ENCODE measurements around the gene FAM13B. TPM values are rescaled to one million over a fixed set of nuclear protein-coding genes. Genes with fewer than 3 reads are reported as not detected.
"Not testable (repeated sequence)": the region's sequence is repeated elsewhere in the genome, so short reads cannot be mapped to it uniquely, and the experiment has no call there.

Gene FAM13B
- polyA plus RNA-seq, 2 of the 4 experiments (the other 2 are of a cell fraction) = 14.9 to 15.1 TPM

GRCh38 chr5:137994556-137994955 is 38.3 kb downstream of the FAM13B start:
- ATAC-seq = no peak
- Histone ChIP-seq H3K4me1 (peaks cover 64% of the 10 kb centered on the region), H3K4me2 (peak overlapping the region; percentile 54), H3K9me3 (peaks cover 7% of the 10 kb centered on the region; the same call in 1 of the 3 replicates), H3K27ac (peak overlapping the region; percentile 24 to 71; a peak in 4 of 6 replicates), H3K4me3 (no peak overlapping the region)
- 84% methylated on average over 2 of the region's 2 CpGs for WGBS (ENCODE audit: missing lambda C conversion rate)
- no peak for FAIRE-seq
- ChIA-PET CTCF (no interaction called here), POLR2A (no interaction called here)
- no peak for DNase-seq (ENCODE audit: low read depth in 1 of 2, low spot score in 1 of 2)
- no peak for TF ChIP-seq EHF (CRISPR knock-in tag; IDR thresholded peaks at IDR 0.05)
- no peak for TF ChIP-seq JUNB (IDR thresholded peaks at IDR 0.05)
- no peak for TF ChIP-seq BHLHE40 (IDR thresholded peaks at IDR 0.05; ENCODE audit: low read depth, low read length)
- TF ChIP-seq CBX2 (IDR thresholded peaks at IDR 0.05; ENCODE audit: borderline replicate concordance, low read depth) = no peak
- no peak for TF ChIP-seq REST (IDR thresholded peaks at IDR 0.05)
- no peak for TF ChIP-seq ZSCAN20 (CRISPR knock-in tag; IDR thresholded peaks at IDR 0.05)
- TF ChIP-seq RNF2 (IDR thresholded peaks at IDR 0.05; ENCODE audit: borderline replicate concordance, low read depth) = no peak
- TF ChIP-seq CBX8 (IDR thresholded peaks at IDR 0.05) = no peak
- no peak for TF ChIP-seq EHMT2 (IDR thresholded peaks at IDR 0.05; ENCODE audit: low read depth)
- TF ChIP-seq EP300 (IDR thresholded peaks at IDR 0.05) = no peak
- no peak for TF ChIP-seq TP53 (CRISPR knock-in tag; IDR thresholded peaks at IDR 0.05)

GRCh38 chr5:137989419-137989818 is 43.5 kb downstream of the FAM13B start:
- Histone ChIP-seq H3K27ac (no peak overlapping the region), H3K4me3 (no peak overlapping the region), H3K4me1 (peaks cover 17% of the 10 kb centered on the region), H3K9me3 (no peaks in the 10 kb centered on the region), H3K4me2 (no peak overlapping the region)
- no peak for ATAC-seq
- no peak for FAIRE-seq
- TF ChIP-seq RFX5 (IDR thresholded peaks at IDR 0.05) = no peak
- no peak for TF ChIP-seq PHF8 (IDR thresholded peaks at IDR 0.05; ENCODE audit: borderline replicate concordance, low read depth)
- TF ChIP-seq REST (IDR thresholded peaks at IDR 0.05) = no peak
- POLR2A ChIA-PET = no interaction called here
- CTCF ChIA-PET = interaction anchor here (1.9 kb wide), 1 partner anchor 47 kb away, joined by 7 read pairs; no protein-coding TSS in a partner anchor
- no peak for DNase-seq (ENCODE audit: low read depth in 1 of 2, low spot score in 1 of 2)
- 90% methylated on average over 5 of the region's 5 CpGs for WGBS (ENCODE audit: missing lambda C conversion rate)

GRCh38 chr5:137975208-137975607 is 57.7 kb downstream of the FAM13B start:
- ATAC-seq (no peak), DNase-seq (ENCODE audit: low read depth in 1 of 2, low spot score in 1 of 2) (no peak), FAIRE-seq (no peak)
- no peak for TF ChIP-seq ZFP36 (IDR thresholded peaks at IDR 0.05; ENCODE audit: borderline replicate concordance, partially characterized antibody)
- TF ChIP-seq TP53 (CRISPR knock-in tag; IDR thresholded peaks at IDR 0.05) = no peak
- TF ChIP-seq HOXB5 (CRISPR knock-in tag; IDR thresholded peaks at IDR 0.05) = no peak
- no peak for TF ChIP-seq FOSB (CRISPR knock-in tag; IDR thresholded peaks at IDR 0.05)
- no peak for TF ChIP-seq MAFK (IDR thresholded peaks at IDR 0.05; ENCODE audit: partially characterized antibody)
- no peak overlapping the region for H3K4me2 ChIP-seq
- no peak overlapping the region for H3K4me3 ChIP-seq
- no peak overlapping the region for H3K27ac ChIP-seq
- ChIA-PET CTCF (no interaction called here), POLR2A (no interaction called here)
- 94% methylated on average over 3 of the region's 3 CpGs for WGBS (ENCODE audit: missing lambda C conversion rate)
- H3K4me1 ChIP-seq = no peaks in the 10 kb centered on the region
- H3K9me3 ChIP-seq = no peaks in the 10 kb centered on the region

- H3K27ac ChIP-seq; DNase-seq (ENCODE audit: low read depth in 1 of 2, low spot score in 1 of 2); POLR2A ChIA-PET; ATAC-seq; H3K4me3 ChIP-seq; H3K4me2 ChIP-seq; H3K4me1 ChIP-seq; H3K9me3 ChIP-seq; FAIRE-seq: not testable (repeated sequence)
- CTCF ChIA-PET = interaction anchor here (0.6 kb wide), 1 partner anchor 38 kb away, joined by 3 read pairs; no protein-coding TSS in a partner anchor
- whole genome bisulfite sequencing (ENCODE audit: missing lambda C conversion rate) = 78% methylated on average over 4 of the region's 4 CpGs
Observed at GRCh38 chr5:137970384-137970783, 62.5 kb downstream of the FAM13B start.

All from A549 (cell line).